Endothelial cell of hepatic sinusoid (primary cell): ENCODE data around the gene IL4R.
"Not testable (repeated sequence)": the region's sequence is repeated elsewhere in the genome, so short reads cannot be mapped to it uniquely, and the experiment has no call there.

Source experiments
- in situ Hi-C: cut with HindIII; loops from 2 replicates; pipeline ENCODE4 v1.10.0; 2017; ENCODE audit warnings: low sequenced_read_pairs

IL4R gene

DNA sequence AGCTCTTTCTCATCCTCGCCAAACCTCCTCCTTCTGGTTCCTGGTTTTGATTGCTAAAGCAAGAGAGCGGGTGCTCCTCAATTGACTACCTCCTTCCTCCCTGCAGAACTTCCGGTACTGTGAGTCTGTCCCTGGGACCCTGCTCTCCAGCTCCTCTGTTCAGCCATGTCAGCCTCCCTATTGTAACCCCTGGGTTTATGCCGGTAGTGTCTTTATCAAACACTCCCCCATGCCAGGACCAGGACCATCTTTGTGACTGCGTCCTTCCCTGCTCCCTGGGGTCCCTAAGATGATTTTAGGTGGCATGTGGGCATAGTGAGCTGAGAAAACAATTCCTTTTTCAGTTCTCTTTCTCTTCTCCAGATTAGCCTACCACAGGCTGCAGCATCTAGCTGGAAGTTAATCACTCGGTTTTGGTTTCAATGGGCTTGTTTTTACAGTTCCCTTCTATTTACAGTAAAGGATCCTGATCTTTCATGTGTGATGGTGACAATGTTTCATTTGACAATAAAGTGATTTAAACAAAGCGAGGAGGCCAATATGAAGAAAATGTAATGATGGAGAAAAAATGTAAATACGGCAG lies 60.5 kb downstream of the IL4R start:
- in situ Hi-C loops, result loop anchor here (5.0 kb wide), 1 partner anchor 207 kb away; no protein-coding TSS in a partner anchor

DNA sequence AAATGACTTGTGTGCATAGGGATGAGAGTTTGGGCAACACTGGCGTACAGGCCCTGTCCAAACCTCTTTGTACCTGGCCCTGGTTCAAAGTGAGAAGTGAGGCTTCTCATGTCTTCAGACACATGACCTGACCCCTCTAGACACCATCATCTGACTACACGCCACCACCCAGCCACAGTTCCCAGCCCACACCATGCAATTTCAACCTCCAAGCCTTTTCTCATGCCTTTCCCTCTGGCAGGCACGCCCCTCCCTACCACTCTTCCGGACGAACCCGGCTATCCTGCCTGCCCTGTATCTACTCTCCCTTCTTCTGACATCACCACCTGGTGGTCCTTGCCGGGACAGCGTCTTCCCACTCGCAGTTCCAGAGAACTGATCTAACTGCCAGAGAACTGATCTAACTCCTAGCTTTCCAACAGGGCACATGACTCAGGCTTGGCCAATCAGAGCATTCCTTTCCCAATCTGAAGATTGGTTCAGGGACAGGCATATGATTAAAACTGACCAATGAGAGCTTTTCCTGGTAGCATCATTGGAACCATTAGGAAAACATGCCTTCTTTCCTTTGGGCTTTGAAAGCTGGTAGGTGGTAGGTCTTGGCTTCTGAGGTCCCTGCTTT lies 61.1 kb downstream of the IL4R start:
- in situ Hi-C loops, result loop anchor here (5.0 kb wide), 1 partner anchor 208 kb away; no protein-coding TSS in a partner anchor

DNA sequence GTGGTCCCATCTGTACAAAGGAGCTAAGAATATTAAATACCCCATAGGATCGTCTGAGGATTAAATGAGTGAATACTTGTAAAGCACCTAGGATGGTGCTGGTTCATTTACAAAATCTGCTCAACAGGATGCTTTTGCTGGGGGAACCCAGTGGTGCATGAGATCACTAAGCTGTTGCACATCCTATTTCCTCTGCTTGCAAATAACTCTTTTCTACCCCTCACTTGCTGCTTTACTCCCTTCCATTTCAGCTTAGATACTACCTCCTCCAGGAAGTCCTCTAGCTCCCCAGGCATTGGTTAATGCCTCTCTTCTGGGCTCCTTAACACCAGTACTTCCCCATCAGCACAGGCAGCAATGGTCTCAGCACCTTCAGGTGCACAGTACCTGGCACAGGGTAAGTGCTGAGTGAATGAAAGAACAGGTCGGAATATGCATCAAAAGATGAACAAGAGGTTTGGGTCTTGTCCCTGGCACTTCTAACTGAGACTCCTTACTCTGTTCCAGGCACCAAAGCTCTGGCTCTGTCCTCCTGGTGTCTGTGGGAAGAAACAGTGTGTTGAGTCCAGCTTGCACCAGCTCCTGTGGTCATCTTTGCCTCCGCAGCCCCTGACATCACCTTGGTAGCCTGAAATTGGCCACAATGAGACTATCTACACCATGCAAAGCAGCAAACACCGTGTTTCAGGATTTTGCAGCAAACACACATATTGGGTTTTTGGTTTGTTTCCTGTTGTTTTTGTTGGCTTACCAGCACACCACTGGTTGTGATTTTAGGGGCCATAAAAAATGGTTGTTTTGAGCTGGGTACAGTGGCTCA lies 64.1 kb downstream of the IL4R start:
- in situ Hi-C loops, result no loop called here

GRCh38 chr16:27378871-27379481 lies 65.2 kb downstream of the IL4R start:
- in situ Hi-C loops, result no loop called here

DNA sequence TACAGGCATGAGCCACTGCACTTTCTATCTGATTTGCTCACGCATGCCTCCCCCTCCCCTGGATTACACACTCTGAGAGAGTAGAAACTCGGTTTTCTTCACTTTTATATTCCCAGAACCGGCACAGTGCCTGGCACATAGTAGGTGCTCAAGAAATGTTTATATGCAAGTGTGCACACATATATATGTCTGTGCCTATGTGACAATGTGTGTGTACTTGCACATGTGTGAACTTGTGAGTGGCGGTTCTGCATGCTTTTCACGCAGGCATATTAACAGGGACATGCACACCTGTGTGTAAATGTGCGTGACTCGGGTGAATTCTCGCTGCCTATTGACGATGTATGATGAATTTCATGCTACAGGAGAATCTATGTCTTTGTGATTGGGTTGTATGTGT lies 66.1 kb downstream of the IL4R start:
- in situ Hi-C loops, result no loop called here

GRCh38 chr16:27381236-27381635 lies 67.5 kb downstream of the IL4R start:
- in situ Hi-C loops, result no loop called here

DNA sequence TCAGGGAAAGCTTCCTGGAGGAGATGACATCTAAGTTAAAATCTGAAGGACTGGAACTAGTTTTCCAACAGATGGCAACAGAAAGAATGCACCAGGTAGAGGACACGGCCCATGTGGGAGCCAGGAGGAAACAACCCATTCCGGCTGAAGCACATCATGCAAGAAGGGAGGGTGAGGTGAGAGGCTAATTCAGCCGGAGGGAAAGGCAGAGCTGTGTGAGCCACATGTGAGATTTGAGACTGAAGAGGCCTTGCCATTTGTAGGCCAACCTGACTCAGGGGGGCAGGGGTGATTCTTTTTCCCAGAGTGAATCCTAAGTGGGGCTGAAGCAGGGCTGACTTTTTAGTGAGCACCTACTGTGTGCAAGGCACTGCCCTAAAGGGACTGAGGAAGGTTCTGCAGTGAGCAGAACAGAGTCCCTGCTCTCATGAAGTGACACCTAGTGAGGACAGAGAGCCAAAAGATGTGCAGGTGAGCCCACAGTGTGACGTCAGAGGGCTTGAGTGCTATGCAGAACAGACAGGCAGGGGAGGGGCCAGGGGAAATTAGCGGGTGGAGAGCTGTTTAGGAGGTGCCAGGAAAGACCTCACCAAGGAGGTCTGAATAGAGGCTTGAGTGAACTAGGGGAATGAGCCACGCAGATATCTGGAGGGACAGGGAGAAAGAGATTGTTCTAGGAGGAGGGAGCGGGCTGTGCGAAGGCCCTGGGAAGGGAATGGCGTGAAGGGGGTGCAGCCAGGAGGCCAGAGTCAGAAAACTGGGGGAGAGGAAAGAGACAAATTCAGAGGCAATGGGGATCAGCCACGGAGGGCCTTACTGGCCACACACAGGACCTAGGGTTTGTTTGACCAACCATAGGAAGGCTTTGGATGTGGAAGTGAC lies 68.4 kb downstream of the IL4R start:
- in situ Hi-C loops, result no loop called here

DNA sequence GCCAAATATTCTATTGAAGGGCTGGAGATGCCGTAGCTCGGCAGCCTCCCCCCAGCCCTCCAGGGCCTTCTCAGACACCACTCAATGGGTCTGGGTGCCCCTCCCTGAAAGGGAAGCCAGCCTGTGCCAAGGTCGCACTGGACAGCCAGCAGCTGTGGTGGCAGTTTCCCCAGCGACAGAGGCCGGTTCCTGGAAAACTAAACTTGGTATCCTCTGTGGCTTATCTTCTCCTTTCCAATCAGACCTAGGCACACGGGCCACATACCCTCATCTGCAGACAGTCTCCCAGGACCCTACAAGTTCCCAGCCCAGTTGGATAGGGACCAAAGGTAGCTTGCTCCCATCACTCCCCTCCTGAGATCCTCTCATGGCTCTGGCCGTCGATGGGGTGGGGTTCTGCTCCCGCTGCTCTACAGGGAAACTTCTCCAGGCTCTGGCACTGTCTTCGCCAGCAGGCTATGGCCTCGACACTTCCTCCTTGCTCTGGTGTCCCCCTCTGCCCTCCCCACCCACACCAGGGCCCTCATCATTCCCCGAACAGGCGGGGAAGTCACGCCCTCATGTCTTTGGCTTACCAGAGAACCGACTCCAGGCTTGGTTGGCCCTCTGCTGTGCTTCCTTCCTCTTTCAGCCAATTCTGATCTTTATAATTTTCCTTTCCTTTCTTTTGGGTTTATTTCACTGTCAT lies 69.9 kb downstream of the IL4R start:
- in situ Hi-C loops, result no loop called here

GRCh38 chr16:27384425-27384824 lies 70.7 kb downstream of the IL4R start:
- in situ Hi-C loops, result no loop called here

GRCh38 chr16:27385398-27385797 lies 71.6 kb downstream of the IL4R start:
- in situ Hi-C loops, result no loop called here

DNA sequence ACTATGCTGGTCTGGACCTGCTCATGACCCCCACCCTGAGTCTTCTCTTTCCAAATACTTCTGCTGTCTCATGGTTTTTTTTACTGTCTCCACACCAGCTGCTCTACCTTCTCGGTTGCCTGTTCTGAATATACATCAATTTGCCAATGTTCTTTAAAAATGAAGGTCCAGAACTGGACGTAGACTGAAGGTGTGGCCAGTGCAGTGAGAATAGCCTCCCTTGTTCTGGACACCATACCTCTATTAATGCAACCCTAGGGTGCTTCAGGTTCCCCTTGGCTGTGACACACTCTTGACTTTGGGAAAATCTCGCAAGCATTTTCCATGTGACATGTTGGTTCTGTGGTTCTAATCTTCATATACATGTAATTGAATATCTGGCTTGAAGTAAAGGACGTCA lies 72.9 kb downstream of the IL4R start:
- in situ Hi-C loops, result no loop called here

- in situ Hi-C loops, result no loop called here
These were observed 74.0 kb downstream of the IL4R start for GRCh38 chr16:27387724-27388123.

DNA sequence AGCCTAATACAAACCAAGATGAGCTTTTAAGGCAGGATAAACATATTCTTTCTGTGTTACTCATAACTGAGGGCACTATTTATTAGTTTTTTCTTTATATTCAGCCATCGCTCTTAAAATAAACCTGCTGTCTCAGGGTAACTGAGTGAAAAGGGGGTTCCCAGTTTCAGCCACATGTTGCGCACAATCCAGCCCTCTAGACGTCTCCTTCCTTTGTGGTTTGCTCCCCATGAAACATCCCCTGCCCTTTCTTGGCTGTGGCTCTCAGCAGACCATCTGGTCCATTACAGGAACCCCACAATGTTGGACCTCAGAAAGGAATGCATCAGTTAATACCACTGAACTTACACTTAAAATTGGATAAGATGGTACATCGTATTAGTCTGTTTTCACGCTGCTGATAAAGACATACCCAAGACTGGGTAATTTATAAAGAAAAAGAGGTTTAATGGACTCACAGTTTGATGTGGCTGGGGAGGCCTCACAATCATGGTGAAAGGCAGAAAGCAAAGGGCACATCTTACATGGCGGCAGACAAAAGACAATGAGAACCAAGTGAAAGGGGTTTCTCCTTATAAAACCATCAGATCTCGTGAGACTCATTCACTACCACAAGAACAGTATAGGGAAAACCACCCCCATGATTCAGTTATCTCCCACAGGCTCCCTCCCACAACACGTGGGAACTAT lies 75.6 kb downstream of the IL4R start:
- in situ Hi-C loops, result no loop called here

GRCh38 chr16:27390151-27390550 lies 76.4 kb downstream of the IL4R start:
- in situ Hi-C loops, result no loop called here

DNA sequence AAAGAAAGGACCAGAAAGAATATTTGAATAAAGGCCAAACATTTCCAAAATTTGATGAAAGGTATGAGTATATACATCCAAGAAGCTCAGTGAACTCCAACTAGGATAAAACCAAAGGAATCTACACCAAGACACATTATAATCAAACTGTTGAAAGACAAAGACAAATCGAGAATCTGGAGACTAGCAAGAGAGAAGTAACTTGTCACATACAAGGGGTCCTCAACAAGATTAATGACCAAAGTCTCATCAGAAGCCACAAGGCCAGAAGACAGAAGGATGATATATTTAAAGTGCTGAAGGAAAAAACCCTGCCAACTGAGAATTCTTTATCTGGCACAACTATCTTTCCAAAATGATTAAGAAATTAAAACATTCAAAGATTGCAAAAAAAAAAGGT lies 78.9 kb downstream of the IL4R start:
- in situ Hi-C loops, result no loop called here

GRCh38 chr16:27394516-27394915 lies 80.7 kb downstream of the IL4R start:
- in situ Hi-C loops, result no loop called here

- in situ Hi-C loops, result not testable (repeated sequence)
These were observed 84.6 kb downstream of the IL4R start for GRCh38 chr16:27398341-27398893.

DNA sequence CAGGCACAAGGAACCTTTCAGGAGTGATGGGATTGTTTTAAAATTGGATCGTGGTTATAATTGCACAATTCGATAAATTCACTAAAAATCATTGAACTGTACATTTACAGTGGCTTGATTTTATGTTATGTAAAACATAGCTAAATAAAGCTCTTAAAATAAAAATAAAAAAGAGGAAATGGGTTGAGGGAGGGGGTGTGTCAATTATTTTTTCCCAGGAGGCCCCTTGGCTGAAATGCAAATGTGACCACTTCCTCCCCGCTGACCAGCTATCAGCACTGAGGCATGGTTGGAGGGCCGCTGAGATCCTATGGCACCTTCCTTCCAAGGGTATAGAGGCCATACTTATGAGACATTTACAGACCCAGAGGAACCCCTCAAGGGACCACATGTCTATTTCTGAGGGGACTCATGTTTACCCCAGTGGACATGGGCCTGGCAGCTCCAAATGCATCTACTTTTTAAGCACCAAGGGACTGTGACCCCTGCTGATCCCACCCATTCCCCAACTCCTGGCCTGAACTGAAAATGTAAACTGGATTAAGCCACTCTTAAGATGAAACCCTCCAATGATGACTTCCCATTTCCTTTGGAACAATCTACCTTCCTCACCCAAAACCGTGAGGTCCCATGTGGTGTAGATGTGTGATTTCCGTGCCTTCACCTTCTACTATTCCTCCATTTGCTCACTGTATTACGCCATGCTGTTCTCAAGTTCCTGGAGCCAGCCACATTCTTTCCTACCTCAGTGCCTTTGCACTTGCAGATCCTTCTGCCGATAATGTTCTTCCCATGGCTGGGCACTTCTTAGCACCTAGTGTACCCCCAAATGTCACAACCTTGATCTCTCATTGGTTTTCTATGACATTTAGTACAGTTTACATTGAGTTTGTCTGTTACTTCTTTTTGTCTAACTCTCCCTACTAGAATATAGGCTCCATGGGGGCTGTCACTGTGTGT lies 85.4 kb downstream of the IL4R start:
- in situ Hi-C loops, result no loop called here
